ENCODE measurements around the gene ITGB3. TPM values are rescaled to one million over a fixed set of nuclear protein-coding genes. Genes with fewer than 3 reads are reported as not detected.

ITGB3 gene
- total and polyA plus RNA-seq, 2 of the 4 experiments (the other 2 are of a cell fraction): 9.8 to 17.6 TPM

- POLR2A ChIA-PET (ENCODE audit: unreplicated experiment): no interaction called here
- Histone ChIP-seq H2BK5ac (ENCODE audit: low read depth, low read length, poor library complexity, severe bottlenecking) (peak overlapping the region; percentile 31), H2AK9ac (replicated peaks; ENCODE audit: low read depth, low read length, poor library complexity) (no peak overlapping the region), H3K23ac (ENCODE audit: low read depth, low read length) (no peak overlapping the region), H2AFZ (replicated peaks; ENCODE audit: low read length, poor library complexity) (no peak overlapping the region), H4K20me1 (ENCODE audit: insufficient read depth, low read length) (no peaks in the 10 kb centered on the region), H2AK5ac (ENCODE audit: low read depth, low read length) (peak overlapping the region; percentile 77; the same call in 1 of the 2 replicates), H3K4me3 (ENCODE audit: insufficient read depth, low read depth, low read length) (no peak overlapping the region), H2BK120ac (ENCODE audit: low read depth, low read length) (peak overlapping the region; percentile 3), H4K91ac (ENCODE audit: insufficient read depth, low read depth, low read length) (no peak overlapping the region), H3K56ac (ENCODE audit: extremely low read depth, insufficient read depth, low read length) (no peak overlapping the region), H2BK15ac (ENCODE audit: low read depth, low read length) (0 out of 3 replicates have a peak overlapping the region, but pooled peaks have one; percentile 6), H3K27me3 (ENCODE audit: control insufficient read depth, insufficient read depth, low read length) (no peaks in the 10 kb centered on the region), H4K5ac (ENCODE audit: low read depth, low read length) (no peak overlapping the region), H3K18ac (ENCODE audit: low read depth, low read length) (no peak overlapping the region), H2BK20ac (ENCODE audit: low read depth, low read length) (no peak overlapping the region), H3K9ac (ENCODE audit: low read depth, low read length) (no peak overlapping the region), H3K4me2 (ENCODE audit: low read depth, low read length) (no peak overlapping the region), H3K9me1 (ENCODE audit: insufficient read depth, low read length) (peaks cover 16% of the 10 kb centered on the region), H3K27ac (ENCODE audit: insufficient read depth, low read length) (no peak overlapping the region; the same call in 1 of the 2 replicates), H3K36me3 (ENCODE audit: control insufficient read depth, insufficient read depth, low read length) (no peaks in the 10 kb centered on the region), H3K9me3 (ENCODE audit: control insufficient read depth, insufficient read depth, low read length) (no peaks in the 10 kb centered on the region; the same call in 1 of the 2 replicates), H3K79me1 (ENCODE audit: low read depth in 1 of 2, low read length in 2 of 2) (no peaks in the 10 kb centered on the region; a peak in 1 of 4 replicates), H3K4ac (ENCODE audit: low read depth, low read length) (0 out of 2 replicates have a peak overlapping the region, but pooled peaks have one; percentile 6), H3K14ac (replicated peaks; ENCODE audit: low read depth, low read length) (no peak overlapping the region), H3K4me1 (ENCODE audit: control insufficient read depth, insufficient read depth, low read length) (peaks cover 12% of the 10 kb centered on the region), H4K8ac (ENCODE audit: low read depth in 2 of 2, low read length in 2 of 2) (no peak overlapping the region)
- in situ Hi-C loops (cut with MboI; ENCODE audit: low sequenced_read_pairs): no loop called here
- dilution Hi-C loops (cut with HindIII; ENCODE audit: low sequenced_read_pairs, unreplicated experiment): no loop called here
- TF ChIP-seq CTCF (conservative IDR thresholded peaks at IDR 0.05; ENCODE audit: low read depth, low read length) (no peak), RFX5 (IDR thresholded peaks at IDR 0.05; ENCODE audit: low read depth, low read length) (no peak), CHD1 (IDR thresholded peaks at IDR 0.05; ENCODE audit: low read depth, low read length) (no peak), USF2 (IDR thresholded peaks at IDR 0.05; ENCODE audit: low read depth, low read length) (no peak), ELK1 (IDR thresholded peaks at IDR 0.05; ENCODE audit: borderline replicate concordance, low read depth, low read length) (no peak), POLR2A (IDR thresholded peaks at IDR 0.05; ENCODE audit: low read depth, low read length) (no peak), MAFK (IDR thresholded peaks at IDR 0.05; ENCODE audit: low read depth, low read length) (no peak), CEBPB (IDR thresholded peaks at IDR 0.05; ENCODE audit: low read depth, low read length) (no peak)
- 100% methylated on average over 1 of the region's 7 CpGs; no CpG with 5 or more reads in 1 of the 2 experiments for WGBS, 2 experiments (ENCODE audit: extremely low coverage in 2 of 2, insufficient read length in 1 of 2)
- no peak for DNase-seq
- intact Hi-C loops (cut with micrococcal nuclease): no loop called here
- BruUV-seq (replicated peaks): no TSS peak
- no peak for ATAC-seq (ENCODE audit: low read depth)
- CTCF ChIA-PET: no interaction called here
Measured at GRCh38 chr17:47237841-47238240, 15.8 kb upstream of the ITGB3 start.
